H9 (cell line): ENCODE results near the gene USP22. TPM values are rescaled to one million over a fixed set of nuclear protein-coding genes. Genes with fewer than 3 reads are reported as not detected.

ENCODE experiments used
- DNase-seq: peaks from one replicate; pipeline ENCODE4 v3.0.0-alpha.2; 2017
- H2AFZ ChIP-seq: one replicate; pipeline ENCODE4 v1.6.1; 2013; ENCODE audit warnings: mild to moderate bottlenecking, low read length, control low read depth, moderate library complexity
- H2AK5ac ChIP-seq: 2 replicates; pipeline ENCODE4 v1.6.1; 2013; ENCODE audit warnings: low read length, control low read depth, mixed read lengths; ENCODE audit not compliant: insufficient read length
- H2BK120ac ChIP-seq: one replicate; pipeline ENCODE4 v1.6.1; 2013; ENCODE audit warnings: low read depth, mild to moderate bottlenecking, low read length, control low read depth, inconsistent platforms; ENCODE audit not compliant: poor library complexity, severe bottlenecking
- H2BK12ac ChIP-seq: 2 replicates; pipeline ENCODE4 v1.6.1; 2013; ENCODE audit warnings: low read length, control low read depth, mixed read lengths, low read depth; ENCODE audit not compliant: insufficient read length
- H2BK15ac ChIP-seq: 2 replicates; pipeline ENCODE4 v1.6.1; 2013; ENCODE audit warnings: low read depth, low read length, control low read depth
- H2BK20ac ChIP-seq: one replicate; pipeline ENCODE4 v1.6.1; 2013; ENCODE audit warnings: low read depth, mild to moderate bottlenecking, low read length, control low read depth, inconsistent platforms; ENCODE audit not compliant: poor library complexity, severe bottlenecking
- H2BK5ac ChIP-seq: 2 replicates; pipeline ENCODE4 v1.6.1; 2013; ENCODE audit warnings: low read length, control low read depth, mixed read lengths; ENCODE audit not compliant: insufficient read length
- H3K14ac ChIP-seq: 2 replicates; pipeline ENCODE4 v1.6.1; 2013; ENCODE audit warnings: low read length, control low read depth; ENCODE audit not compliant: insufficient read depth
- H3K18ac ChIP-seq: 2 replicates; pipeline ENCODE4 v1.6.1; 2013; ENCODE audit warnings: low read depth, mild to moderate bottlenecking, mixed read lengths, low read length, control low read depth; ENCODE audit not compliant: insufficient read length
- H3K23ac ChIP-seq: 2 replicates; pipeline ENCODE4 v1.6.1; 2013; ENCODE audit warnings: low read length, control low read depth, mixed read lengths, low read depth; ENCODE audit not compliant: insufficient read length
- H3K23me2 ChIP-seq: 2 replicates; pipeline ENCODE4 v1.6.1; 2013; ENCODE audit warnings: low read depth, mild to moderate bottlenecking, mixed read lengths, low read length, control low read depth; ENCODE audit not compliant: insufficient read length, poor library complexity, severe bottlenecking
- H3K27ac ChIP-seq: 2 replicates; pipeline ENCODE4 v1.5.1; 2013; ENCODE audit warnings: low read length, control low read depth, mixed read lengths, low read depth; ENCODE audit not compliant: insufficient read length
- H3K27me3 ChIP-seq: 2 replicates; pipeline ENCODE4 v1.6.1; 2013; ENCODE audit warnings: low read length, control low read depth, inconsistent platforms; ENCODE audit not compliant: insufficient read depth
- H3K4ac ChIP-seq: 2 replicates; pipeline ENCODE4 v1.6.1; 2013; ENCODE audit warnings: low read depth, mild to moderate bottlenecking, control low read depth, inconsistent platforms, low read length, moderate library complexity
- H3K4me1 ChIP-seq: 2 replicates; pipeline ENCODE4 v1.6.1; 2013; ENCODE audit warnings: low read length, control low read depth, inconsistent platforms; ENCODE audit not compliant: insufficient read depth
- H3K4me2 ChIP-seq: 2 replicates; pipeline ENCODE4 v1.6.1; 2013; ENCODE audit warnings: low read length, control low read depth, mixed read lengths; ENCODE audit not compliant: insufficient read length, insufficient read depth
- H3K56ac ChIP-seq: 2 replicates; pipeline ENCODE4 v1.6.1; 2013; ENCODE audit warnings: low read depth, mild to moderate bottlenecking, mixed read lengths, low read length, control low read depth; ENCODE audit not compliant: insufficient read length
- H3K79me1 ChIP-seq: 2 replicates; pipeline ENCODE4 v1.6.1; 2013; ENCODE audit warnings: low read depth, mild to moderate bottlenecking, moderate library complexity, low read length, control low read depth, inconsistent platforms; ENCODE audit not compliant: insufficient read depth, poor library complexity, severe bottlenecking
- H3K79me2 ChIP-seq: 2 replicates; pipeline ENCODE4 v1.6.1; 2013; ENCODE audit warnings: low read length, control low read depth, inconsistent platforms; ENCODE audit not compliant: insufficient read depth
- H3K9ac ChIP-seq: 2 replicates; pipeline ENCODE4 v1.6.1; 2013; ENCODE audit warnings: low read length, control low read depth, mixed read lengths; ENCODE audit not compliant: insufficient read length; ENCODE audit errors: extremely low read depth
- H3K9me3 ChIP-seq: one replicate; pipeline ENCODE4 v1.6.1; 2013; ENCODE audit warnings: low read depth, low read length, inconsistent platforms; ENCODE audit not compliant: control insufficient read depth
- H3T11ph ChIP-seq: one replicate; pipeline ENCODE4 v1.6.1; 2013; ENCODE audit warnings: mild to moderate bottlenecking, low read length, control low read depth, inconsistent platforms
- H4K20me1 ChIP-seq: one replicate; pipeline ENCODE4 v1.6.1; 2013; ENCODE audit not compliant: control insufficient read depth, insufficient read length, insufficient read depth
- H4K5ac ChIP-seq: 2 replicates; pipeline ENCODE4 v1.6.1; 2013; ENCODE audit warnings: low read depth, mild to moderate bottlenecking, mixed read lengths, low read length, control low read depth; ENCODE audit not compliant: insufficient read length
- H4K8ac ChIP-seq: replicated peaks from 2 replicates; pipeline ENCODE4 v1.6.1; 2013; ENCODE audit warnings: low read length, control low read depth, mixed read lengths, low read depth; ENCODE audit not compliant: insufficient read length
- H4K91ac ChIP-seq: 2 replicates; pipeline ENCODE4 v1.6.1; 2013; ENCODE audit warnings: low read depth, mild to moderate bottlenecking, moderate library complexity, mixed read lengths, low read length, control low read depth; ENCODE audit not compliant: insufficient read length
- H3K27ac Mint-ChIP-seq, 3 experiments: 2 replicates in 2 of 3; 3 replicates in 1 of 3; pipeline ENCODE4 v1.8.0; 2020 to 2021; ENCODE audit warnings: mixed read lengths in 3 of 3, mild to moderate bottlenecking in 1 of 3, moderate library complexity in 1 of 3
- H3K27me3 Mint-ChIP-seq: 2 replicates; pipeline ENCODE4 v1.8.0; 2021; ENCODE audit warnings: low read depth, mild to moderate bottlenecking, moderate library complexity, mixed read lengths
- H3K36me3 Mint-ChIP-seq, 3 experiments: 2 replicates in 2 of 3; 3 replicates in 1 of 3; pipeline ENCODE4 v1.8.0; 2020 to 2021; ENCODE audit warnings: low read depth in 3 of 3, mixed read lengths in 3 of 3; ENCODE audit not compliant: insufficient read depth in 1 of 3
- H3K4me1 Mint-ChIP-seq, 2 experiments: 2 replicates each; pipeline ENCODE4 v1.8.0; 2020; ENCODE audit warnings: mixed read lengths in 2 of 2
- H3K4me3 Mint-ChIP-seq, 2 experiments: 2 replicates in 1 of 2; 3 replicates in 1 of 2; pipeline ENCODE4 v1.8.0; 2020 to 2021; ENCODE audit warnings: mild to moderate bottlenecking in 2 of 2, mixed read lengths in 2 of 2, moderate library complexity in 1 of 2
- H3K9me3 Mint-ChIP-seq, 2 experiments: 2 replicates in 1 of 2; 3 replicates in 1 of 2; pipeline ENCODE4 v1.8.0; 2020; ENCODE audit warnings: mild to moderate bottlenecking in 2 of 2, mixed read lengths in 2 of 2, moderate library complexity in 1 of 2
- CTCF ChIP-seq: fragments of 200-600 bp; sonication (generic); conservative IDR thresholded peaks from 3 replicates; pipeline ENCODE4 v1.8.0; 2021; ENCODE audit warnings: antibody characterized with exemption, mild to moderate bottlenecking
- WGBS: extraction: QIAGEN DNeasy Blood & Tissue Kit; methylation state at CpG from one replicate; pipeline ENCODE4 v1.1.7; 2013; ENCODE audit warnings: missing lambda C conversion rate, low lambda C conversion rate, mixed read lengths; ENCODE audit not compliant: insufficient read length; ENCODE audit errors: extremely low coverage; 5-methylcytosine and 5-hydroxymethylcytosine counted together
- total RNA-seq: library from RNA; stranded (reverse); gene quantifications from 2 replicates; pipeline ENCODE4 v1.2.1, GENCODE V29; 2021

Gene USP22
- total RNA-seq, 1 experiment from 2014 or later = 345 TPM

DNA sequence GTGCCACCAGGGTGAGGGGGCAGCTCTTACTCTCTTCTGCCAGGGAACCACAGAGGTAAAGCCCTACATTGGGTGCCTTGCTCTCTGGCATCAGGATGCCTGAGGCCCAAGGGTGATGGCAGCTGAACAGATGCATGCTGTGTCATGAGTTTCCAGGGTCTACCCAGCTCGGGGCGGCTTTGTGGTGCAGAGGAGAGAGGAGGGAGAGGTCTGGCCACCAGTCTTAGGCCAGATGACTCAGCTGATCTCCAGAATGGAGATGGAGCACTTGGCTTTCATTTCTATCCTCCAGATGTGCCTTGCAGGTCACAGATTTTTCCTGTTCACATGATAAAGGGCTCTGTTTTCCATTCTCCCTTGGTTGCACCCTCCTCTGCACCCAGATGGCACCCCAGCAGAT, 23.6 kb upstream of the USP22 start:
- H3T11ph ChIP-seq = no peak overlapping the region
- no peak overlapping the region for H3K4me2 ChIP-seq
- no peak for DNase-seq
- no peak overlapping the region for H3K18ac ChIP-seq
- H2BK20ac ChIP-seq = no peak overlapping the region
- Mint-ChIP-seq H3K36me3 (no peaks in the 10 kb centered on the region), H3K4me3 (no peak overlapping the region), H3K27me3 (no peaks in the 10 kb centered on the region), H3K9me3 (no peaks in the 10 kb centered on the region), H3K27ac (peak overlapping the region in 1 of 3 experiments; percentile 66; a peak in 2 of 7 replicates), H3K4me1 (peaks cover 3 to 12% of the 10 kb centered on the region in 2 experiments)
- no peak overlapping the region for H2BK15ac ChIP-seq
- no peak overlapping the region for H4K91ac ChIP-seq
- no peak overlapping the region for H4K5ac ChIP-seq
- H3K9me3 ChIP-seq = no peaks in the 10 kb centered on the region
- no peak overlapping the region for H2AK5ac ChIP-seq
- no peaks in the 10 kb centered on the region for H4K20me1 ChIP-seq
- no peak overlapping the region for H3K4ac ChIP-seq
- H4K8ac ChIP-seq = no peak overlapping the region
- no peak overlapping the region for H2BK12ac ChIP-seq
- no peaks in the 10 kb centered on the region for H3K23me2 ChIP-seq
- no peak overlapping the region for H3K27ac ChIP-seq
- H2BK120ac ChIP-seq = no peak overlapping the region
- H3K79me2 ChIP-seq = no peaks in the 10 kb centered on the region
- H3K27me3 ChIP-seq = no peaks in the 10 kb centered on the region
- H2AFZ ChIP-seq = no peak overlapping the region
- H3K14ac ChIP-seq = no peak overlapping the region
- H3K9ac ChIP-seq = no peak overlapping the region
- no peak overlapping the region for H2BK5ac ChIP-seq
- H3K56ac ChIP-seq = no peak overlapping the region
- no peaks in the 10 kb centered on the region for H3K4me1 ChIP-seq
- H3K79me1 ChIP-seq = no peaks in the 10 kb centered on the region
- no peak overlapping the region for H3K23ac ChIP-seq
- TF ChIP-seq CTCF = no peak
- no CpG with 5 or more reads among the region's 2 CpGs for WGBS
